Tibial nerve (tissue), 4 donors: ENCODE results near the gene ADAMTS9. TPM values are rescaled to one million over a fixed set of nuclear protein-coding genes. Genes with fewer than 3 reads are reported as not detected.

ENCODE experiments used
- DNase-seq, 2 donors: peaks; one replicate each; pipeline ENCODE4 v3.0.0-alpha.2; 2019; ENCODE audit warnings: low spot score in 2 of 2
- H3K27ac ChIP-seq, 4 donors: fragments of 200-600 bp; sonication (generic) in 3 of 4; one replicate each; pipeline ENCODE4 v1.5.1; 2017 to 2019; ENCODE audit warnings: mild to moderate bottlenecking in 1 of 4
- H3K27me3 ChIP-seq, 2 donors: fragments of 200-600 bp; sonication (generic) in 1 of 2; one replicate each; pipeline versions ENCODE4 v1.5.1 to v1.6.0; 2017 to 2019
- H3K36me3 ChIP-seq, 3 donors: fragments of 200-600 bp; sonication (generic); one replicate each; pipeline ENCODE4 v1.5.1; 2018 to 2019
- H3K4me1 ChIP-seq, 4 donors: fragments of 200-600 bp; sonication (generic) in 3 of 4; one replicate each; pipeline ENCODE4 v1.5.1; 2017 to 2019
- H3K4me3 ChIP-seq, 4 donors: fragments of 200-600 bp; sonication (generic) in 3 of 4; one replicate each; pipeline ENCODE4 v1.5.1; 2017 to 2019; ENCODE audit warnings: mild to moderate bottlenecking in 1 of 4, moderate library complexity in 1 of 4
- H3K9me3 ChIP-seq, 4 donors: fragments of 200-600 bp; sonication (generic) in 3 of 4; one replicate each; pipeline ENCODE4 v1.5.1; 2017 to 2019
- EP300 ChIP-seq, 2 donors: sonication (generic); formaldehyde crosslinking; IDR thresholded peaks; one replicate each; pipeline ENCODE4 v1.6.1; 2017; ENCODE audit warnings: antibody characterized with exemption in 2 of 2, mild to moderate bottlenecking in 1 of 2
- POLR2A ChIP-seq, 2 donors: fragments of 450-650 bp; IDR thresholded peaks; one replicate each; pipeline ENCODE4 v1.6.1; 2017; ENCODE audit warnings: antibody characterized with exemption in 2 of 2, mild to moderate bottlenecking in 2 of 2, moderate library complexity in 2 of 2
- WGBS, 2 donors: methylation state at CpG; one replicate each; pipeline ENCODE4 v1.1.5; 2018; 5-methylcytosine and 5-hydroxymethylcytosine counted together
- total RNA-seq, 4 donors: library from RNA; depleted of rRNA; stranded (reverse); fragments of >200 nt; gene quantifications; one replicate each; pipeline ENCODE4 v1.1.0, GENCODE V29; 2016
- TF ChIP-seq, protein P1 (sequence below), 5 experiments: fragments of 200-600 bp in 3 of 5; fragments of 450-650 bp in 2 of 5; sonication (generic) in 3 of 5; IDR thresholded peaks; one replicate each; pipeline ENCODE4 v1.5.1; 2016 to 2019; ENCODE audit warnings: antibody characterized with exemption in 5 of 5, mild to moderate bottlenecking in 3 of 5, moderate library complexity in 2 of 5

Gene ADAMTS9
- total RNA-seq, 4 donors from 2014 or later: 79.1 to 145 (median 95.0) TPM

DNA sequence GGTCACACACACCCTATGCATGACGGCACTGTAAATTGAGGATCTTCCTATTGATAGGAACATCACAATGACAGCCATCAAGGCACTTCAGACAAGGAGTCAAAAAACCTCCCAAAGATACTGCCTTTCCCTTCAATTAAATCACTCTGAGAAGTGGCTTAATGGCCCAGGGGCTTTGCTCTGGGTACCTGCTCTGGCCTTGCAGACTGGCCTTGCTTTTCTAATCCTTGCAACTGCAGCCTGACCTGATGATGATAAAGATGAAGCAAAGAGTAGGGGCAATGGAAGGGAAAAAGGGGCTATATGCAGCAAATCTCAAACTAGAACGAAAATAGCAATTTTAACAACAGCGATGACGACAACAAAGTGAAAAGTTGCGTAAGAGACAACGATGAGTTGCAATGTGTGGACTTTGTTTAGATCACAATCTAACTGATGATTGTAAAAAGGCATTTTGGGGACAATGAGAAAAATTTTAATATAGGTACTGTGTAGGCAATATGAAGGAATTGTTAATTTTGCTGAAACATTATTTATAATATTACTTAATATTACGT, 14.6 kb downstream of the ADAMTS9 start:
- no peaks in the 10 kb centered on the region for H3K27me3 ChIP-seq
- no peaks in the 10 kb centered on the region for H3K9me3 ChIP-seq
- 83 to 86% methylated on average over 7 of the region's 7 CpGs for WGBS, 2 donors
- H3K4me1 ChIP-seq: peaks cover 0 to 80% (median 15%) of the 10 kb centered on the region in 4 donors
- H3K27ac ChIP-seq: peak overlapping the region in 1 of 4 donors; percentile 39
- H3K4me3 ChIP-seq: no peak overlapping the region
- TF ChIP-seq, protein P1, sequence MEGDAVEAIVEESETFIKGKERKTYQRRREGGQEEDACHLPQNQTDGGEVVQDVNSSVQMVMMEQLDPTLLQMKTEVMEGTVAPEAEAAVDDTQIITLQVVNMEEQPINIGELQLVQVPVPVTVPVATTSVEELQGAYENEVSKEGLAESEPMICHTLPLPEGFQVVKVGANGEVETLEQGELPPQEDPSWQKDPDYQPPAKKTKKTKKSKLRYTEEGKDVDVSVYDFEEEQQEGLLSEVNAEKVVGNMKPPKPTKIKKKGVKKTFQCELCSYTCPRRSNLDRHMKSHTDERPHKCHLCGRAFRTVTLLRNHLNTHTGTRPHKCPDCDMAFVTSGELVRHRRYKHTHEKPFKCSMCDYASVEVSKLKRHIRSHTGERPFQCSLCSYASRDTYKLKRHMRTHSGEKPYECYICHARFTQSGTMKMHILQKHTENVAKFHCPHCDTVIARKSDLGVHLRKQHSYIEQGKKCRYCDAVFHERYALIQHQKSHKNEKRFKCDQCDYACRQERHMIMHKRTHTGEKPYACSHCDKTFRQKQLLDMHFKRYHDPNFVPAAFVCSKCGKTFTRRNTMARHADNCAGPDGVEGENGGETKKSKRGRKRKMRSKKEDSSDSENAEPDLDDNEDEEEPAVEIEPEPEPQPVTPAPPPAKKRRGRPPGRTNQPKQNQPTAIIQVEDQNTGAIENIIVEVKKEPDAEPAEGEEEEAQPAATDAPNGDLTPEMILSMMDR (IDR thresholded peaks at IDR 0.05): no peak
- TF ChIP-seq POLR2A (IDR thresholded peaks at IDR 0.05) (no peak), EP300 (IDR thresholded peaks at IDR 0.05) (no peak)
- H3K36me3 ChIP-seq: peaks cover 0 to 10% (median 0%) of the 10 kb centered on the region in 3 donors
- no peak for DNase-seq

DNA sequence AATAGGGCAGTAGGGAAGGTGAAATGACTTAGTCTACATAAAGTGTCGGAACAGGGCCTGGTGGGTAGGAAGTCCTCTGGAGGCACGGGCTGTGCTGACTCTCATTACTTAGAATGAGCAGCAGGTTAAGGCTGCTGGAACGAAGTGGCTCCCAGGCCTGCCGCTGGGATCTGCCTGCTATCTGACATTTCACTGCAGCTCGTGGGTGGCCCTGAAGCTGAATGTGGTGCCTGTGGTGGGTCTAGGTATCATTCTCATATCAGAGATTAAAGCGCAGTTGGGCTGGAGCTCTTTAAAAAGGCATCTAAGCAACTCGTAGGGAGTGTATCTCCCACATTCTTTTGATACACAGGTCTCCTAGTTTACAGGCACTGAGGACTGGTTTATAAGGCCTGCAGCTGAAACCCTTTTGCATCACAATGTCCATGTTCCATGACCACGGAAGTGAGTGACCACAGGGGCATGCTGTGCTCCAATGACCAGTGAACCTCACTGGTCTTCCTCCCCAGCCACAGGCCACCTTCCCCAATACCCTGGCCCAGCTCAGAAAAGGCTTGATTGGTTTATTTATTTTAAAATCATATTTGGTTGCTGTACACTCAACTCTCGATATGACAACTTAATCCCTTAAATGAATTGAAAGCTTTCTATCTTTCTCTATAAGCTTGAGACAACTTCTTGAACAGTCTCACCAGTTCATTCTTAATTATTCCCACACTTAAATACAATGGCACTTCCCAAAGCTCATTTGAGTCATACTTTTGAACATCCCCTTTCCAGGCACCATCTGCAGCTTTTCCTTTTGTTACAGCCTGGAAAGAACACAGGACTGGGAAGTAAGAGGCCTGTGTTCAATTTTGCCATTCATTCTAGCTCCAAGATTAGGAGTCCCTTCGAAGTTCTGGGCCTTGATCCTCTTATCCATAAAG, 19.0 kb downstream of the ADAMTS9 start:
- Histone ChIP-seq H3K27ac (peak overlapping the region; percentile 4 to 89 (median 66)), H3K36me3 (no peaks in the 10 kb centered on the region), H3K4me1 (peaks cover 4 to 80% (median 25%) of the 10 kb centered on the region in 4 donors), H3K4me3 (peak overlapping the region in 2 of 4 donors; percentile 8 to 26), H3K9me3 (no peaks in the 10 kb centered on the region), H3K27me3 (no peaks in the 10 kb centered on the region)
- TF ChIP-seq EP300 (IDR thresholded peaks at IDR 0.05): peak in 1 of 2 donors; percentile 8
- TF ChIP-seq, protein P1 (IDR thresholded peaks at IDR 0.05): no peak
- DNase-seq: no peak
- WGBS, 2 donors: 43 to 44% methylated on average over 10 of the region's 10 CpGs

DNA sequence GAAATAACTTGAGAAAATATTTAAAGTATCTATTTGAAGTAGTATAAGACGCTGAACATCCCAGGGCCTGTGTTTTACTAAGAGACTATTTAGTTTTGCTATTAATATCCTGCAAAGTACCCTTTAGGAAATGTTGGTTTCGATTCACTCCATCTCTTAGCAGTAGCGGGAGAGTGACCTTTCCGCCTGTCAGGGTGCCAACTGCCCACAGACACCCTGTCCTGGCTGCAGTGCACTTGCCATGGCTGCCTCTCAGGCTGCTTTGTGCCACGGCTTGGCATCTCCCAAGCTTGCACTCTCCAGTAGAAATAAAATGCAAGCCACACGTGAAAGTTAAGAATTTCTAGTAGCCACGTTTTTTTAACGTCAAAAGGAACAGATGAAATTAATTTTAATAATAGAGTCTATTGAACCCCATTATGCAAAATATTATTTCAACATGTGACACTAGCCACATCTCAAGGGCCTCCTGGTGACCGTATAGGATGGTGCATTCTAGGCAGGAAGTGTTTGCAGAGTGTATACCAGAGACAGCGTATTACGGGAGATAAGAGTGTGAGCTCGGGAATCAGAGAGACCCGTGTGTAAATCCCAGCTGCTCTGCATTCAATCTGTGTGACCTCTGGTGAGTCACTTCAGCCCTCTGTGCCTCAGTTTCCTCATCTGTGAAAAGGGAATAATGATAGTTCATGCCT, 19.8 kb downstream of the ADAMTS9 start:
- H3K4me1 ChIP-seq: peaks cover 4 to 78% (median 25%) of the 10 kb centered on the region in 4 donors
- TF ChIP-seq, protein P1 (IDR thresholded peaks at IDR 0.05): no peak
- TF ChIP-seq POLR2A (IDR thresholded peaks at IDR 0.05) (no peak), EP300 (IDR thresholded peaks at IDR 0.05) (peak in 1 of 2 donors; percentile 17)
- peak overlapping the region; percentile 4 to 89 (median 72) for H3K27ac ChIP-seq
- WGBS, 2 donors: 34 to 37% methylated on average over 13 of the region's 13 CpGs
- peak overlapping the region in 3 of 4 donors; percentile 5 to 26 (median 6) for H3K4me3 ChIP-seq
- H3K36me3 ChIP-seq: no peaks in the 10 kb centered on the region
- no peaks in the 10 kb centered on the region for H3K9me3 ChIP-seq
- no peak for DNase-seq
- no peaks in the 10 kb centered on the region for H3K27me3 ChIP-seq

DNA sequence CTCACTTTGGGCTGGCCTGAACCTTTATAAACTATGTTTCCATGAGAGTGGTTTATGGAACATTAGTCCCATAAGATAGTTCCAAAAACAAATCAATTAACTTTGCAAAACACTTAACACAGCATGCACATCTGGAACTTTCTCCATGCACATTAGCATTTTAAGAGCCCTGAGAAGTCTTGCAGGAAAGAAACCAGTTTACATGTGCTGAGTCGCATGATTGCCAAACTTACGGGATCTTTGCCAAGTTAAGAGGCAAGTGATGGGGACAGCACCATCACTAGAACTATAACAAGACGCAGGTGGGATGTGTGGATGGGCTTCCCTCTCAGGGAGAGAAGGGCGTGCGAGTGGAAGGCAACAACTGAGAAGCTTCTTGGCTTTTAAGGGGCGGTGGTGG, 20.7 kb downstream of the ADAMTS9 start:
- Histone ChIP-seq H3K9me3 (no peaks in the 10 kb centered on the region), H3K36me3 (no peaks in the 10 kb centered on the region), H3K27me3 (no peaks in the 10 kb centered on the region), H3K4me1 (peaks cover 4 to 71% (median 25%) of the 10 kb centered on the region in 4 donors), H3K4me3 (no peak overlapping the region), H3K27ac (peak overlapping the region; percentile 4 to 89 (median 72))
- 81 to 82% methylated on average over 6 of the region's 6 CpGs for WGBS, 2 donors
- no peak for DNase-seq
- TF ChIP-seq EP300 (IDR thresholded peaks at IDR 0.05): no peak
- TF ChIP-seq, protein P1 (IDR thresholded peaks at IDR 0.05): no peak
- TF ChIP-seq POLR2A (IDR thresholded peaks at IDR 0.05): no peak
